ENCODE results near the gene CHRND.

Gene CHRND

GRCh38 chr2:232576995-232577394 lies 51.0 kb downstream of the CHRND start:
- peak; percentile 68 for DNase-seq (ENCODE audit: low spot score)

- no peak for DNase-seq (ENCODE audit: low spot score)
Observed at GRCh38 chr2:232577841-232578240, 51.9 kb downstream of the CHRND start.

GRCh38 chr2:232578626-232579025 lies 52.7 kb downstream of the CHRND start:
- DNase-seq (ENCODE audit: low spot score): no peak

GRCh38 chr2:232580648-232580981 lies 54.7 kb downstream of the CHRND start:
- DNase-seq (ENCODE audit: low spot score): no peak

GRCh38 chr2:232581725-232582124 lies 55.8 kb downstream of the CHRND start:
- DNase-seq (ENCODE audit: low spot score): peak; percentile 30

- DNase-seq (ENCODE audit: low spot score): no peak
Observed at GRCh38 chr2:232584238-232584637, 58.3 kb downstream of the CHRND start.
